GM12892 (cell line): ENCODE measurements around the gene SYNGAP1.

Experiments
- POLR2A ChIP-seq: IDR thresholded peaks from 2 replicates; pipeline ENCODE4 v1.6.1; 2011; ENCODE audit warnings: low read depth, low read length, control low read depth
- POLR2AphosphoS5 ChIP-seq: IDR thresholded peaks from 2 replicates; pipeline ENCODE4 v1.6.1; 2011; ENCODE audit warnings: low read depth, low read length, control low read depth
- TAF1 ChIP-seq: IDR thresholded peaks from 2 replicates; pipeline ENCODE4 v1.6.1; 2011; ENCODE audit warnings: low read depth, mild to moderate bottlenecking, control low read depth, low read length, borderline replicate concordance

- no peak for TF ChIP-seq POLR2A
- TF ChIP-seq TAF1 = no peak
- no peak for TF ChIP-seq POLR2AphosphoS5
Observed at GRCh38 chr6:33490621-33491020, 70.8 kb downstream of the SYNGAP1 start.
